NB4 (cell line): Measurements from ENCODE around the gene MCAT.

Experiments used
- DNase-seq: peaks from one replicate; pipeline ENCODE4 v3.0.0; 2010; ENCODE audit warnings: low read depth
- H3K4me3 ChIP-seq: one replicate; pipeline ENCODE4 v1.5.1; 2011; ENCODE audit warnings: mild to moderate bottlenecking, low read depth, low read length, moderate library complexity
- MYC ChIP-seq: IDR thresholded peaks from 2 replicates; pipeline ENCODE4 v1.6.1; 2011; ENCODE audit warnings: low read depth, low read length
- POLR2A ChIP-seq: IDR thresholded peaks from 2 replicates; pipeline ENCODE4 v1.6.1; 2011; ENCODE audit warnings: mild to moderate bottlenecking; ENCODE audit not compliant: insufficient read length; ENCODE audit errors: extremely low read depth
- TF ChIP-seq, protein P1 (sequence below): IDR thresholded peaks from 2 replicates; pipeline ENCODE4 v1.6.1; 2011; ENCODE audit warnings: low read depth, low read length
- TF ChIP-seq, protein P2 (sequence below): IDR thresholded peaks from one replicate; pipeline ENCODE4 v1.5.1; 2012; ENCODE audit warnings: low read depth, low read length

The MCAT gene

DNA sequence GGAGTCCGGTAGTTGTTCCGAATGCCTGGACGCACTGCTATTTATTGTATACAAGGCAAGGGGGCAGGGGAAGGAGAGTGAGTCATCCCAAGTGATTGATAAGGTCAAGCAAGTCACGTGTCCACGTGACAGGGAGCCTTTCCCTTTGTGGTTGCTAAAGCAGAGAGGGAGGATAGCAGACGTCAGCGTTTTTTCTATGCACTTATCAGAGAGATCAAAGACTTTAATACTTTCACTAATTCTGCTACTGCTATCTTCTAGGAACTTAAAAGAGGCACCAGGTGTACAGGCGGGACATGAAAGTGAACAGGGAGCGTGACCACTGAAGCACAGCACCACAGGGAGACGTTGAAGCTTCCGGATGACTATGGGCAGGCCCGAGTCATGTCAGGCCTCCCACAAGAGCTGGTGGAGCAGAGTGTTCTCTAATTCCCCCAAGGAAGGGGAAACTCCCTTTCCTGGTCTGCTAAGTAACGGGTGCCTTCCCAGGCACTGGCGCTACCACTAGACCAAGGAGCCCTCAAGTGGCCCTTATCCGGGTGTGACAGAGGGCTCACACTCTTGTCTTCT lies 39.1 kb downstream of the MCAT start:
- DNase-seq, result peak; percentile 84
- peak overlapping the region; percentile 17 for H3K4me3 ChIP-seq
- TF ChIP-seq, protein P1, sequence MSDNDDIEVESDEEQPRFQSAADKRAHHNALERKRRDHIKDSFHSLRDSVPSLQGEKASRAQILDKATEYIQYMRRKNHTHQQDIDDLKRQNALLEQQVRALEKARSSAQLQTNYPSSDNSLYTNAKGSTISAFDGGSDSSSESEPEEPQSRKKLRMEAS, result peak; percentile 69

DNA sequence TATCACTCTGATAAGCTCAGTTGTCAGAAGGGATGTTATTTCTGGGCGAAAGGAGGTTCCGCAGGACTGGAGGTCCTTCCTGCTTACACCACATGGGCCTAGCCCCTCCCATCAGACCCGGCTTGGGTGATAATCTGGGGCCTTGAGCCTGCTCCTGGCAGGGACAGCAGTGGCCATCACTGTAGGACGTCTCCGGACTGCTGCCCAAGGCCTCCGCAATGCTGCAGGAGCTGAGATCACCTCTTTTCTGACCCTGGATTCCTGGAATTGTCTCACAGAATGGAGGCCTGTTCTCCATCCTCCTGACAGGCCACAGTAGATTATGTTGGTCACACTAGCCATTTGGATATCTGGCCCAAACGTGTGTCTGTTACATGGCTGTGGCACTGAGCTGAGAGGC lies 41.9 kb downstream of the MCAT start:
- H3K4me3 ChIP-seq, result no peak overlapping the region
- TF ChIP-seq, protein P1, result no peak
- TF ChIP-seq MYC (no peak), POLR2A (no peak)
- TF ChIP-seq, protein P2, sequence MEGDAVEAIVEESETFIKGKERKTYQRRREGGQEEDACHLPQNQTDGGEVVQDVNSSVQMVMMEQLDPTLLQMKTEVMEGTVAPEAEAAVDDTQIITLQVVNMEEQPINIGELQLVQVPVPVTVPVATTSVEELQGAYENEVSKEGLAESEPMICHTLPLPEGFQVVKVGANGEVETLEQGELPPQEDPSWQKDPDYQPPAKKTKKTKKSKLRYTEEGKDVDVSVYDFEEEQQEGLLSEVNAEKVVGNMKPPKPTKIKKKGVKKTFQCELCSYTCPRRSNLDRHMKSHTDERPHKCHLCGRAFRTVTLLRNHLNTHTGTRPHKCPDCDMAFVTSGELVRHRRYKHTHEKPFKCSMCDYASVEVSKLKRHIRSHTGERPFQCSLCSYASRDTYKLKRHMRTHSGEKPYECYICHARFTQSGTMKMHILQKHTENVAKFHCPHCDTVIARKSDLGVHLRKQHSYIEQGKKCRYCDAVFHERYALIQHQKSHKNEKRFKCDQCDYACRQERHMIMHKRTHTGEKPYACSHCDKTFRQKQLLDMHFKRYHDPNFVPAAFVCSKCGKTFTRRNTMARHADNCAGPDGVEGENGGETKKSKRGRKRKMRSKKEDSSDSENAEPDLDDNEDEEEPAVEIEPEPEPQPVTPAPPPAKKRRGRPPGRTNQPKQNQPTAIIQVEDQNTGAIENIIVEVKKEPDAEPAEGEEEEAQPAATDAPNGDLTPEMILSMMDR, result no peak
- DNase-seq, result no peak

DNA sequence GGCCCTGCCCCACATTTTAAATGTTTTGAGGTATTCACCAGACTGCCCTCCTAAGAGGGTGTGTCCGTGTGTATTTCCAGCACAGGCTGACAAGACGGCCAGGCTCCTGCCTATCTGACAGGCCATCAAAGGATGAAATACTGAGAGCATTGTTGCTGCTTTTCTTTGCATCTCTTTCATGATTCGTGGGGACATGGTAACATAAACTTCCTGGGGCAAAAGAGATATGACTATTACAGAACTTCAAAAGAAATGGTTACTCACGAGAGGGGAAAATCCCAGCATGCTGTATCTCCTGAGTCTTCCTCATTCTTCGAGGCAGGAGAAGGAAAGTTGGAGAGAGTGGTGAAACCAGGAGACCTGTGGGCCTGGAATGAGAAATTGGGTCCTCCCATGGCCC lies 43.0 kb downstream of the MCAT start:
- TF ChIP-seq, protein P1, result no peak
- TF ChIP-seq, protein P2, result no peak
- no peak for TF ChIP-seq MYC
- no peak for TF ChIP-seq POLR2A
- no peak overlapping the region for H3K4me3 ChIP-seq
- no peak for DNase-seq

DNA sequence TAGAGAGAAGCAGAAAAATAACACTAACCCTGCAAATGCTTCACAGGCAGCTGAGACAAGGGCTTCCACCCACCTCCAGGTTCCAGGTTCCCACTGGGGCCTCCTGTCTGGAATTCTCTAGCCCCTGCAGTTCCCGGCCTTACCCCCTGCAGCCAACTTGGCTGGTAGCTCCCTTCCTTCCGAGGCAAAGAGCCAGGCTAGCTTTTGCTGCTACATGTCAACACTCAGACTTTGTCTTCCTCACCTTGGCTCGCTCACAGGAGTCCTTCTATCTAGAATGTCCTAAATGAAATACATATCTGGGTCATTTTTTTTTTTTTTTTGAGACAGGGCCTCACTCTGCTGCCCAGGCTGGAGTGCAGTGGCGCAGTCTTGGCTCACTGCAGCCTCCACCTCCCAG lies 44.1 kb downstream of the MCAT start:
- DNase-seq, result no peak
- H3K4me3 ChIP-seq, result no peak overlapping the region

DNA sequence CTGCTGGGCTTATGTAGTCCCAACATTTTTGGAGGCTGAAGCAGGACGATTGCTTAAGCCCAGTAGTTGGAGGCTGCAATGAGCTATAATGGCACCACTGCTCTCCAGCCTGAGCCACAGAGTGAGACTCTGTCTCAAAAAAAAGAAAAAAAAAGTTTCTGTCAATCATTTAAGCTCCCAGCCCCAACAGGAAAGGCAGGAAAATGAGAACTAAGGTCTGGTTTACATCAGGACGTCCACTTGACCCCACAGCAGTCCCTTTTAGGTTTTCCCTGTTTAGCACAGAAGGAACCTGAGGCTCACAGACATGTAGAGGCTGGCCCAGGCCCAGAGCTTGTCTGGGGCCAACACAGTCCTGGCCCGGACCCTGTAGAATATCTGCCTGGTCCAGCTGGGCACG lies 44.8 kb downstream of the MCAT start:
- TF ChIP-seq, protein P2, result no peak
- TF ChIP-seq MYC, result no peak
- TF ChIP-seq POLR2A, result no peak
- TF ChIP-seq, protein P1, result no peak
- no peak overlapping the region for H3K4me3 ChIP-seq
- peak; percentile 12 for DNase-seq

More for the DNA sequence above, 44.1 kb downstream of the MCAT start:
- TF ChIP-seq, protein P2, result no peak
- TF ChIP-seq POLR2A (no peak), MYC (no peak)
- TF ChIP-seq, protein P1, result no peak

DNA sequence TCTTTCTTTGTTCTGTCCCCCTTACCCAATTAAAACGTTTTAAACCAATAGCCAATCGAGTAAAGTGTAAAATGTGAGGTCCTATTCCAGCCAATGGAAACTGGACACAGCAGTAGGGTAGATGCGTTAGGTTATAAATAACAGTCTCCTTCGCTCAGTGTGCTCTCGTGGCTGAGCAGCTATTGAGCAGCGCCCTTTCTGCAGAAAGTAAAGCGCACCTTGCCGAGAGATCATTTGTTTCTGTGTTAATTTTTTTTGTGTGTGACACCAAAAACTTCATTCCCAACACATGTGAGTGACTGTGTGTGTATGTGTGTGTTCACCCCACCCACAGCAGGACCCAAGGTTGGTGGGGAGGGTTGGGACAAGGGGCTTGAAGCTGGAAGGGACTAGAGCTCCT lies 46.8 kb downstream of the MCAT start:
- TF ChIP-seq, protein P2, result no peak
- DNase-seq, result no peak
- no peak overlapping the region for H3K4me3 ChIP-seq
